Cardiac fibroblast (primary cell): Measurements from ENCODE around the gene GGT5.
A peak's percentile ranks its signal among the peaks of the same experiment; 100 is the strongest.
"Not testable (repeated sequence)": the region's sequence is repeated elsewhere in the genome, so short reads cannot be mapped to it uniquely, and the experiment has no call there.

Source experiments
- DNase-seq, 2 donors: peaks; one replicate each; pipeline versions ENCODE4 v3.0.0 to v3.0.0-alpha.2; 2010; ENCODE audit warnings: low read depth in 2 of 2
- H3K4me3 ChIP-seq, 2 donors: replicated peaks in 1 of 2; 1 replicate in 1 of 2; 2 replicates in 1 of 2; pipeline ENCODE4 v1.5.1; 2011; ENCODE audit warnings: low read depth in 2 of 2, low read length in 2 of 2, mild to moderate bottlenecking in 2 of 2, moderate library complexity in 1 of 2
- TF ChIP-seq, protein P1 (sequence below): IDR thresholded peaks from one replicate; pipeline ENCODE4 v1.5.1; 2011; ENCODE audit warnings: low read depth, mild to moderate bottlenecking, low read length, inconsistent platforms

Gene GGT5

DNA sequence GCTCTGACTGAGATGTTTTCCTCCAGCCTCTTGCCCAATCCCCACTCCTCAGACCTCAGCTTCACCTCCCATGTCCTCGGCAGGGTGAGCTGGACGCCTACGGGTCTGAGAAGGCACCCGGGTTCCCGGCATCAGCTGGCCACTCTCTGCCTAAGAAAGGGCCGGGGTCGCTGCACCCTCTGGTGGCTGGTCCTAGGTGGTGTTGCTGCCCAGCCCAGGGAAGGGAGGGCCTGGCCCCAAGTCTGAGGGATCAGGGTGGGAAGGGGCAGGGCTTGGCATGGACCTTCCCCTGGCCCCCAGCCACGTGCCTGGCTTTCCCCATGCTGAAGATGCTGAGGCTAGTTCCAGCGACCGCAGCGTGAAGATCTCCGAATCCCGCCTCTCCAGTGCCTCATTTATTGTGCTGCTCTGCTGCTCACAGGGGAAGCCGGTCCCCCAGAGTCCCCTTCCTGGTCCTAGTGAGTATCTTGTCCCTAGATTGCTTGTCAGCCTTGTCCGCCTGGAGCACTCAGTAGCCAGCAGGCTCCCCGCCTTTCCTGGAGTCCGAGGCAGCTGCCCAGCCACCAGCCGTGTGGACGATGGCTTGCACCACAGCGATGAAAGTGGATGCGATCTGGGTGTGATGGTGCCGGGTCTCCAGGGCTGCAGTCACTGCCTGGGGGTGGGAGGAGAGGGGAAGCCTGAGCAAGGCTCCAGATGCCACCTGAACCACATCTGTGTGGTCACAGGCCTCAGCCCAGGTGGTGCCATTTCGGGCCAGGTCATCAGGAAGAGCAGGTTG is 2.9 kb upstream of the GGT5 start:
- H3K4me3 ChIP-seq, result peak overlapping the region; percentile 25 to 35
- DNase-seq, result peak; percentile 98 to 100
- TF ChIP-seq, protein P1, sequence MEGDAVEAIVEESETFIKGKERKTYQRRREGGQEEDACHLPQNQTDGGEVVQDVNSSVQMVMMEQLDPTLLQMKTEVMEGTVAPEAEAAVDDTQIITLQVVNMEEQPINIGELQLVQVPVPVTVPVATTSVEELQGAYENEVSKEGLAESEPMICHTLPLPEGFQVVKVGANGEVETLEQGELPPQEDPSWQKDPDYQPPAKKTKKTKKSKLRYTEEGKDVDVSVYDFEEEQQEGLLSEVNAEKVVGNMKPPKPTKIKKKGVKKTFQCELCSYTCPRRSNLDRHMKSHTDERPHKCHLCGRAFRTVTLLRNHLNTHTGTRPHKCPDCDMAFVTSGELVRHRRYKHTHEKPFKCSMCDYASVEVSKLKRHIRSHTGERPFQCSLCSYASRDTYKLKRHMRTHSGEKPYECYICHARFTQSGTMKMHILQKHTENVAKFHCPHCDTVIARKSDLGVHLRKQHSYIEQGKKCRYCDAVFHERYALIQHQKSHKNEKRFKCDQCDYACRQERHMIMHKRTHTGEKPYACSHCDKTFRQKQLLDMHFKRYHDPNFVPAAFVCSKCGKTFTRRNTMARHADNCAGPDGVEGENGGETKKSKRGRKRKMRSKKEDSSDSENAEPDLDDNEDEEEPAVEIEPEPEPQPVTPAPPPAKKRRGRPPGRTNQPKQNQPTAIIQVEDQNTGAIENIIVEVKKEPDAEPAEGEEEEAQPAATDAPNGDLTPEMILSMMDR, result peak; percentile 84

DNA sequence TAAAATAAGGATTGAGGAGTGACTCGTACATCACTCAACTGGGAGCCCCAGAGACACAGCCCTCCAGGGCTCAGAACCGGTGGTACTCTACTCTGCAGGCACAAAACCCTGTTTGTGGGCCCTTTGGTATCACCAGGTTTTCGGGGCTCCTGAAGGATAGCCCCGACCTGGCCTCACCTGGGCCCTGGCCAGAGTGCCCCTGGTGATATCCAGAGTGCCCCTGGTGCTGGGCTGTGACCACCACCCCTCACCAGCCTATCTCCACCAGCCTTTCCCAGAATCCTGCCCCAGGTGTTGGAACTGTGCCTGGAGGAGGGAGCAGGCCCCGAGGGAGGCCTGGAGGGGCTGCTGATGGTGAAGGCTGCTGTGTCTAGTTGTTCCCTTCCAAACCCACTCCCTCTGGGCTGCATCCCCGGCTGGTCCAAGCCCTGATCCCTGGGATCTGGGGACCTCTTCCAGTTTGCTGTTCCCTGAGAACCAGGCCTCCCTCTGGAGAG is 2.2 kb upstream of the GGT5 start:
- DNase-seq, result peak; percentile 37 to 50
- peak overlapping the region in 1 of 2 donors; percentile 8 for H3K4me3 ChIP-seq
- TF ChIP-seq, protein P1, result no peak

DNA sequence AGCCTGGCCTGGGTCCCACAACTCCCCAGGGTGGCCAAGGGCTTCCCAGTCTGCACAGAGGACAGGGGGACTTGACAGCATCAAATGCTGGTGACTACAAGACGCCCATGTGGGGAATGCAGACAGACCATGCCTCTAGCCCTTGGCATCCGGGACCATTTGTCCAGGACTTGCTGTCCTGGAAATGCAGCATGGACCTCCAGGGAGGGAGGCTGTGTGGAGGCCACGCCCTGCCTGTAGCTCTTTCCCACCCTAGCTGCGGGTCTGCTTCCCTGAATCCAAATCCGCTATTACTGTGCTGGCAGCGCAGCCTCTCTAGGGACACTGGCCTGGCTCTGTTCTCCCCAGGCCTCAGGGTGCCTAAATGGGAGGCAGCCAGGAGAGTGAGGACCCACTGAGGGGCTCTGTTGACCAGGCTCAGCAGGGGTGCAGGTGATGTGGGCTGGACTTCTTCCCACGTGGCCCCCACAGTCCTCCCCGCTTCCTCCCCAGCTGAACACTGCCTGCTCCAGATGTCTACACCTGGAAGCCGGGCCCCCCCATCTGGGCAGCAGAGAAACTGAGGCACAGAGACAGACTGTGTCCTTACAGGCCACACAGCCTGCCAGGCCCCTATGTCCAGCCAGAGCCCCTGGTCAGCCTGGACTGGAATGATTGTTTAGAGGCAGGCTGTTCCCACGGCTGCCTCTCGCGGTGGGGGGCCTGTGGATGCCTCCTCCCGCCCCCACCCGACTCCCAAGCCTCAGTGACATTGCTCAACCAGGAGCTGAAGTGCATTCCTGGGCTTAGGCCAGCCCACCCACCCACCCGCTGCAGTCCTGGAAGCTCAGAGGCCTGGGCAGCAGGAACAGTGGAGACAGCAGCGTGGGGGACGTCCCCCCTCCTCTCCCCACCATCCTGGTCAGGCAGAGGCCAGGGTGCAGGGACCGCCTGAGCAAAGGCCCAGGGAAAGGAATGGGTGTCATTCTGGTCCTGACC is 991 bp upstream of the GGT5 start:
- H3K4me3 ChIP-seq, result peak overlapping the region; percentile 30 to 49
- DNase-seq, result peak; percentile 91 to 96

DNA sequence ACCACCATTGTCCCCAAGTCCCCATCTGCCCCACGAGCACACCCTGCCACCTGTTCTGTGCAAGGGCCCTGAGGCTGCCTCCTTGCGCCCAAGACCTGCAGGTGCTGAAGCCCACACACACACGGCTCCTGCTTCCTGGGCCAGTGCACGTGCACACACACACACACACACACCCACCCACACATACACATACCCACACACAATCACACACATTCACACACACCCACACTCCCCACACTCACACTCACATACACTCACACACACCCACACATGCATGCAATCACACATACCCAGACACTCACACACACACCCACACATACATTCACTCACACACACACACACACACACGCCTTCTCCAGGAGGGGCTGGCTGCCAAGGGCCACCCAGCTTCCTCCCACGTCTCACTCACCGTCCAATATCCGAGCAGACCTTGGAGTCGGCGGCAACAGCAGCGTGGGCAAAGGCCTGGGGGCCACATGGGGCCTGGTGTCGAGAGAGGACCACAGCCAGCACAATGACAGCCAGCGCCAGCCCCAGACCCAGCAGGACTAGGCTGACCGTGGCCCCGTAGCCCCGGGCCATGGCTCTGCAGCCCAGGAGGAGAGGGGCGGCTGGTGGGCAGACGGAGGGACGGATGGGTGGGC is 616 bp downstream of the GGT5 start:
- DNase-seq, result peak; percentile 79 to 88
- peak overlapping the region; percentile 67 to 83 for H3K4me3 ChIP-seq
- TF ChIP-seq, protein P1, result no peak

DNA sequence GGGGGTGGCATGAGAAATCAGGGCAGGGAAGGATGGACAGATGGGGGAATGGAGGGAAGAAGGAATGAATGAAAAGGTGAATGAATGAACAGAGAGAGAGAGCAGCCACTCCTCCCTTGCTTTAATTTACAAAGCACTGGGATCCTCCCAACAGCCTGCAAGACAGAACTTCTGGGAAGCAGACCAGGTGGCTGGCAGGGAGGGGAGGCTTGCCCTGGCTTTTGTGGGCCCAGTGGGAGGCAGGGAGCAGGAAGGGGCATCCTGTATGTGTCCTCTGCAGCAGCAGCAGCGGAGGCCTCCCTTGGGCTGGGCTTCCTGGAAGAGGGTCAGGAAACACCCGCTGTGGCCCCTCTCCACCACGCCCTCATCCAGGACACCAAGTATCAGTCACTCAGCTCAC is 1.5 kb downstream of the GGT5 start:
- DNase-seq, result peak; percentile 70 to 79
- H3K4me3 ChIP-seq, result peak overlapping the region; percentile 67 to 83

DNA sequence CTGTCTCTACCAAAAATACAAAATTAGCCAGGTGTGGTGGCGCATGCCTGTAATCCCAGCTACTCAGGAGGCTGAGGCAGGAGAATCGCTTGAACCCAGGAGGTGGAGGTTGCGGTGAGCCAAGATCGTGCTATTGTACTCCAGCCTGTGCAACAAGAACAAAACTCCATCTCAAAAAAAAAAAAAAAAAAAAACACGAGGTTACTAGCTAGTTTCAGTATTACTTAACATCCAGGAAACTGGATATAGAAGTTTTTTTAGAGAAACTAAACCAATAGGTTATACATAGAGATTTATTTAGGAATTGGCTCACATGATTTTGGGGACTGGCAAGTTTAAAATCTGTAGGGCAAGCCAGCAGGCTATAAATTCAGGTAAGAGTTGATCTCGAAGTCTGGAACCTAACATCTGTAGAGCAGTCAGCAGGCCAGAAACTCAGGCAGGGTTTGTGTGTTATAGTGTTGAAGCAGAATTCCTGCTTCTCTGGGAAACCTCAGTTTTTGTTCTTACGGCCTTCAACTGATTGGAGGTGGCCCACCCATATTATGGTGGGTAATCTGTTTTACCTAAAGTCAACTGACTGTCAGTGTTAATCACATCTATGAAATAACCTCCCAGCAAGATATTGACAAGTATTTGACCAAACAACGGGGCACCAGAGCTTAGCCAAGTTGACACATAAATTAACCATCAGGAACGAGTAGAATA is 3.7 kb downstream of the GGT5 start:
- DNase-seq, H3K4me3 ChIP-seq: not testable (repeated sequence)

DNA sequence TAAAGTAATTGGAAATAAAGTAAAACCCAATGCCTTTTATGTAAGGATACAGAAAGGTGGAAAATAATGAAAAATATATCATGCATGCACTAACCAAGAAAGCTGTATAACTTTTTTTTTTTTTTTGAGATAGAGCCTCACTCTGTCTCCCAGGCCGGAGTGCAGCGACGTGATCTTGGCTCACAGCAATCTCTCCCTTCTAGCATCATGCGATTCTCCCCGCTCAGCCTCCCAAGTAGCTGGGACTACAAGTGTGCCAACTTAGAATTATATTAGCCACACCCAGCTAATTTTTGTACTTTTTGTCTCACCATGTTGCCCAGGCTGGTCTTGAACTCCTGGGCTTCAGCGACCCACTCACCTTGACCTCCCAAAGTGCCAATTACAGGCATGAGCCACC is 4.5 kb downstream of the GGT5 start:
- DNase-seq, result peak; percentile 27 to 63
- H3K4me3 ChIP-seq, result no peak overlapping the region
- TF ChIP-seq, protein P1, result no peak

DNA sequence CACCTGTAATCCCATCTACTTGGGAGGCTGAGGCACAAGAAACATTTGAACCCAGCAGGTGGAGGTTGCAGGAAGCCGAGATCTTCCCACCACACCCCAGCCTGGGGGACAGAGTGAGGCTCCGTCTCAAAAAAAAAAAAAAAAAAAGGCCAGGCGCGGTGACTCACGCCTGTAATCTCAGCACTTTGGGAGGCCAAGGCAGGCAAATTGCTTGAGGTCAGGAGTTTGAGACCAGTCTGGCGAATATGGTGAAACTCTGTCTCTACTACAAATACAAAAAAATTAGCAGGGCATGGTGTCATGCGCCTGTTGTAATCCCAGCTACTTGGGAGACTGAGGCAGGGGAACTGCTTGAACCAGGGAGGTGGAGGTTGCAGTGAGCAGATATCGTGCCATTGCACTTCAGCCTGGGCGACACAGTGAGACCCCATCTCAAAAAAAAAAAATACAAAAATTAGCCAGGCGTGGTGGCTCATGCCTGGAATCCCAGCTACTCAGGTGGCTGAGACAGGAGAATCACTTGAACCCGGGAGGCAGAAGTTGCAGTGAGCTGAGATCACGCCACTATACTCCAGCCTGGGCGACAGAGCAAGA is 6.7 kb downstream of the GGT5 start:
- DNase-seq, result peak; percentile 45 to 72
- not testable (repeated sequence) for H3K4me3 ChIP-seq
